Activated gamma-delta T cell (primary cell): ENCODE data around the gene LRSAM1.

Experiments
- DNase-seq: peaks from one replicate; lab custom pipeline; 2025; lab: John Stamatoyannopoulos, UW
- total RNA-seq, 2 donors: gene quantifications; one replicate each; lab custom pipeline; 2026; lab: John Stamatoyannopoulos, UW

LRSAM1 gene
- 56.0 to 57.8 reads per million in 2 donors for total RNA-seq

DNA sequence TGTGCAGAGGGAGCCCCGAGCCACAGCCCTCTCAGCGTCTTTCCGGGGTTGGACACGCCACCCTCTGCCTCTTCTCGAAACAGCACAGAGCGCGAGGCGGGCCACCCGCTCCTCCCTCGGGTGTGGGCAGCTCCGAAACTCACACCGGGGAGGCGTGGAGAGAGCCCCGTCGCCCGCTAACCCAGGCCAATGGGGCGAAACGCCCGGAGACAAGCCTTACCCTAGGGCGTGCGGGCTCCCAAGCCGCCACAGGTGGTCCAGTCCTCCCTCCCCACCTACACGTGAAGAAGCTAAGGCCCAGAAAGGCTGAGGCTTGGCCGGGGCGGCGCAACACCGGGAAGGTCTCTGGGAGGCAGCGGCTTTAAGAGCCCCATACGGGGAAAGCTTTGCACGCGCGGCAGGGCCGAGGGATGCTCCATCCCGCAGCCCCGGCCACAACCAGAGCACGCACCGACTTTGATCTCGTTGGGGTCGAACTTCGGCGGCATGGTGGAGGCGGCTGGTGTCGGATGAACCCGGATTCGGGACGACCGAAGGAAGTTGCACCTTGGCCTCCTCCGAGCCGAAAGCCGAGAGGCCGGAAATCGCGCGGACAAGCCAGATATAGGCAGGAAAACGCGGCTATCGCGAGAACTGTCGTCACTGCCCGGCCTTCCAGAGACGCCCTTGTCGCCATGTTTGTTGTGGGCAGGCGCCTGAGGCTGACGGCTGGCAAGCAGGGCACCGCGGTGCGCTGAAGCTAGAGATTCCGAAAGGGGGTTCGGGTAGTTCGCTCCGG lies at the start of gene LRSAM1, which contains the start of gene RPL12:
Gene LRSAM1 (plus strand): TSS at position 681 of the 778 bp plus-strand sequence. CDS start 3,018 bp downstream, outside the sequence.
Gene RPL12 (minus strand): TSS at position 577 of the 778 bp plus-strand sequence. CDS start 89 bp downstream, at position 488.
- peak; percentile 79 for DNase-seq

DNA sequence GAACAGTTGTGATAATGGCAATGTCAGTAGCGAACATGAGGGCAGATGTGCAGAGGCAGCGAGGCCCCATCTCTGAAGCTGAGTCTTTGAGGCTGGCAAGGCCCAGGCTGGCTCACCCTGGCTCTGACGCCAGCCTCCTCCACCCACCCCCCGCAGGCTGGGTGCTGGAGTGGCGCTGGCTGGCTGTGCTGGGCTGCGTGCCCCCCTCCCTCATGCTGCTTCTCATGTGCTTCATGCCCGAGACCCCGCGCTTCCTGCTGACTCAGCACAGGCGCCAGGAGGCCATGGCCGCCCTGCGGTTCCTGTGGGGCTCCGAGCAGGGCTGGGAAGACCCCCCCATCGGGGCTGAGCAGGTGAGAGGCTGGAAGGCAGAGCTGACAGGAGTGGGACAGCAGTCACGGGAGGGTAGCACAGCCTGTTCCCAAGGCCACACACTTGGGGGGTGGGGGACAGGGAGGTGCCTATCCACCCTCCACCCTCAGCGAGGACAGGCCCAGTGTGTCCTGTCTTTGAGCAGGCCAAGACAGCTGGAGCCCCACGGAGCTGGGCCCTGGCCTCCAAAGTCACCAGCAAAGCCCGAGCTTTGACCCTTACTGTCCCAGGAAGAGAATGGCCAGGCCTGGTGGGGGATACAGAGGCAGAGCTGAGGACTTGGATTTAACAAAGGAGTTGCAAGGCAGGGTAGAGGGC lies 48.8 kb upstream of the LRSAM1 start:
- no peak for DNase-seq

- DNase-seq: no peak
Measured at GRCh38 chr9:127403507-127404192, 47.7 kb upstream of the LRSAM1 start.

DNA sequence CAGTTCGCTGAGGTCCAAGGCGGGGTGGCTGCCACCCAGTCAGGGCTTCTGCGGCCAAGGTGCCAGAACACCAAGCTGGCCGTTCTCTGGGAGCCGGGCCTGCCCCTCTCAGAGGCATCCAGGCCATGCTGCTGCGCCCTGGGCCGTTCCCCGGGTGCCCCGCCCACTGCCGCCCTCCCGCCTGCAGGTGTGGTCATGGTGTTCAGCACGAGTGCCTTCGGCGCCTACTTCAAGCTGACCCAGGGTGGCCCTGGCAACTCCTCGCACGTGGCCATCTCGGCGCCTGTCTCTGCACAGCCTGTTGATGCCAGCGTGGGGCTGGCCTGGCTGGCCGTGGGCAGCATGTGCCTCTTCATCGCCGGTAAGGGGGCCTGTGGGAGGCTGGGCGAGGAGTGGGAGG lies 46.7 kb upstream of the LRSAM1 start:
- no peak for DNase-seq

DNA sequence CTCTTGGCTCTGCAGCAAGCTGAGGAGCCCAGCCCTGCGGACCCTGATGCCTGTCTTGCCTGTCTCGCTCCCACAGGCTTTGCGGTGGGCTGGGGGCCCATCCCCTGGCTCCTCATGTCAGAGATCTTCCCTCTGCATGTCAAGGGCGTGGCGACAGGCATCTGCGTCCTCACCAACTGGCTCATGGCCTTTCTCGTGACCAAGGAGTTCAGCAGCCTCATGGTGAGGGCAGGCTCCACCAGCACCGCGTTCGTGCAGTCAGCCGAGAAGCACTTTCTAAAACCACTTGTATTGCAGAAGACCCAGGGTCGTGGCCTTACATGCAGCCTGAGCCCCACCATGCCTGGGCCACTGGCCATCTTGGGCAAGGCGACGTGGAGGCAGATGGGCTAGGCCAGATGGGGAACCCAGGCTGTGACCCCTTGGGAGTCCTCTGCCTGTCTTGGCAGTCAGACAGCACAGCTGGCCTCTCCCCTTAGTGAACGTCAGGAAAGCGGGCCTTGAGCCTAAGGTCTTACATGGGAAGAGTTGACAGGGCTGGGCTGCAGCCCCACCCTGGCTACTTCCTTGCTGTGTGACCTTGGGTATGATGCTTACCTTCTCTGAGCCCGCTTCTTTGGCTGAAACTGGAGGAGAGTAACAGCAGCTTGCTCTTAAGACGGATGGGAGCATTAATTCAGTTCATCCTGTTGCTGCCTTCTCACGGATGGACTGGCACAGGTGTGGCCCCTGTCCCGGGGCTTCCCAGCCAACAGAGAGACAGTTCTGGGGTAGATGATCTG lies 45.8 kb upstream of the LRSAM1 start:
- no peak for DNase-seq

DNA sequence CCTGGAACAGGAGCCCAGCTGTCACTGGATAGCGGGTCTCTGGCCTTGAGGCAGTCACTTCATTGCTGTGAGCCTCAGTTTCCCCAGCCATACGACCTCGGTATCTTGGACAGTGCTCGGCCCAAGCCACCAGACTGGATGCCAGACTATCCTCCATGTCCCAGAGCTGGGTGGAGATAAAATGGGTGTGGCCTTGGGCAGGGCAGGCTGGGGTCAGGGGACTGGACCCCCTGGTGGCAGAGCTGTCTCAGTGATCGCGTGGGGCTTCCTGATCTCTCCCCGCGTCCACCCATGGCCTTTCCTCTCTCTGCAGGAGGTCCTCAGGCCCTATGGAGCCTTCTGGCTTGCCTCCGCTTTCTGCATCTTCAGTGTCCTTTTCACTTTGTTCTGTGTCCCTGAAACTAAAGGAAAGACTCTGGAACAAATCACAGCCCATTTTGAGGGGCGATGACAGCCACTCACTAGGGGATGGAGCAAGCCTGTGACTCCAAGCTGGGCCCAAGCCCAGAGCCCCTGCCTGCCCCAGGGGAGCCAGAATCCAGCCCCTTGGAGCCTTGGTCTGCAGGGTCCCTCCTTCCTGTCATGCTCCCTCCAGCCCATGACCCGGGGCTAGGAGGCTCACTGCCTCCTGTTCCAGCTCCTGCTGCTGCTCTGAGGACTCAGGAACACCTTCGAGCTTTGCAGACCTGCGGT lies 44.4 kb upstream of the LRSAM1 start:
- no peak for DNase-seq

- no peak for DNase-seq
Measured at GRCh38 chr9:127407492-127407843, 43.8 kb upstream of the LRSAM1 start.

- DNase-seq: no peak
Measured at GRCh38 chr9:127411122-127411521, 40.2 kb upstream of the LRSAM1 start.

DNA sequence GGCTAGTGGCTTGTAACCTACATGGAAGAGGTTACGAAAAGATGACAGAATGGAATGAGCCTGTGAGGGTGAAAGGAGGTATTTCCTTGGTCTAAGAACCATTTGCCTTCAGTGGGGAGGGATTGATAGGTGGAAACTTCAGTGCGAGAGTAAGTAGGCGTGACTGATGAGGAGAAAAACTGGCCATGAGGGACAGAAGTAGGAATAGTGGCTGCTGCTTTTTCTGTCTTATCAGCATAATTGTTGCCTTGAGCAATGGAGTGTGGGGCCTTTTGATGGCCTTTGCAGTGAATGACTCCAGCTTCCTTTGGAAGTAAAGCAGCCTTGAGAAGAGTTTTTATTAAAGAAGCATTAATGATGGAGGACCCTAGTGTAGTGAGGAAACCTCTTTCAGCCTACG lies 36.2 kb upstream of the LRSAM1 start:
- no peak for DNase-seq

DNA sequence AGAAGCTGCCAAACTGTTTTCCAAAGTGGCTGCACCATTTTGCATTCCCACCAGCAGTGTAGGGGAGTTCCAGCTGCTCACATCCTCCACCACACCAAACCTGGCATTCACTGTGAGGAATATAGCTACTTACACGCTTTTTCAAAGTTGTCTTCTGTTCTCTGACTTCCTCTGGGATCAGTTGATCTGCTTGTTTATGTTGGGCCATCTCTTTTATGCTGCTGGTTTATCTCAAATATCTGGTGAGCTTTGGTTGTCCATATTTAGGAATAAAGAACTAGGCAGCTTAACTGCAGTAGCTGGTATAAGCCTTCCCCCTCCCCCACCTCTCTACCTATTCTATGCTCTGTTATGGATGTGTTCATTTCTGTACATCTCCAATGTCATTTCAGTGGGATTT lies 35.7 kb upstream of the LRSAM1 start:
- DNase-seq: no peak

DNA sequence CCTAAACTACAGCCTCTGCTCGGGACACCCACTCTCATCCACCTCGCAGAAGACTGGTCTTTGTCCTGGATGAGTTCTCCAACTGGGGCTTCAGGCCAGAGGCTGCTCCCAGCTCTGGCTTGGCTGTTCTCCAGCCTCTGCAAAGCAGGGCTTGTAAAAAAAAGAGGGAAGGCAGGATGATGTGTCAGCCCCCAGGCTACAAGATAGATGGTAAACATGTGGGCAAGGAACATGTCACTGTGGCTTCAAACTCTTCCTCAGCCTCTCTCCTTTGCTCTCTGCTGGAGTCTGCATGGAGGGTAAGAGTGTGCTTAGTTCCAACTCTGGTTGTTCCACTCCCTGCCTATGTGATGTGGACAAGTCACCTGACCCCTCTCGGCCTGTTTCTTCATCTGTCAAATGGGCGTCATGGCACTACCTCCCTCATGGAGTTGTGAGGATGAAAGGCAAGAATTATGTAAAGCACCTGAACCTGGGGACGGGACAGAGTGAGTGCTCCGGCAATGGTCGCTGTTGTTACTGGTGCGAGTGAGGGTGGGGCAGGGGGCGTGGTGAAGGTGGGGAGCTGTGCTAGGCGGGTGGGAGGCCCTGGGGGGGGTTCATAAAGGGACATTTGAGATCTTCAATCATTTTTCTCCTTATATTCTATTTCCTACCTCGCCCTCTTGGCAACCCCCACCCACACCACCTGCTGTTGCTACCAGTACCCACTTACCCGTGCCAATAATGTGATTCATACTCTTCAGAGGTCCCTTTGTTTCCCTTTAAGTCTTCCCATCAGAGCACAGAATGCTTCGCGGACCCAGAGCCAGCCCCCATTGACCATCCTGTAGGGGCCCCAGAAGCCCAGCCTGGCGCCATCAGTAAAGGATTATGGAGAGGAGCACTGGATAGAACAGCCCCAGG lies 33.9 kb upstream of the LRSAM1 start:
- DNase-seq: no peak

DNA sequence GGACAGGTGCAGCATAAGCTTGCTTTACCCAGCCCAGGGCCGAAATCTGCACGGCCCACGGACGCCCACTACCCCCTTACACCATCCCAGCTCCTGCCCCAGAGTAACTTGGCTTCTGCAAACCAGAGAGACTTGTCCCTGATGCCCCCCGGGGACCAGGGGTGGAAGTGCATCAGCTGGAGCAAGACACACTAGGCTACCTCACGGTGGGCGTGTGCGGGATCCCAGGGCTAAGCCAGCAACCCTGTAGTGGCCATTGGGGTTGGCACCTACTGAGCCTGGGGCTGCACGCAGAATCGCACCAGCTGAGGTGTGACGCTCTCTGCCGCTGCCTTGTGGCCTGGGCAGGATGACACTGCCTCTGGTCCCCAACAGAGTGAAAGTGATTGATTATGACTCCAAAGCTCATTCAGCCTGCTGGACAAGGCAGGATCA lies 33.3 kb upstream of the LRSAM1 start:
- DNase-seq: no peak

GRCh38 chr9:127419348-127419747 lies 32.0 kb upstream of the LRSAM1 start:
- no peak for DNase-seq

DNA sequence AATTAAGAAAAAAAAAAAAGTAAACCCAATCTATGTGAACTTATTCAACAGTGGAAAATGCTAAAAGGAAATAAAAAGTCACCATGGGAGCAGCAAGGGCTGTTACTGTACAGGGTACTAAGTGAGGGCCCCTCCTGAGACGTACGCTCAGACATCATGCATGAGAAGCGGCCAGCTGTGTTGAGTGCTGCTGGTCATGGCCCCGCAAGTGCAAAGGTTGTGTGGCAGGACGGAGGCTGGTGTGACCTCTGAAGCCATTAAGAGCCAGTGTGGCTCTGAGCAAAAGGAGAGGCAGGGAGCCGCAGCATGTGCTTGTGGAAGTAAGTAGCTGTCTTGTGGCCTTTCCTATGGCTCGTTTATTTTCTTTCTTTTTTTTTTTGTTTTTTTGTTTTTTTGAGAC lies 30.3 kb upstream of the LRSAM1 start:
- DNase-seq: no peak

GRCh38 chr9:127422133-127422782 lies 29.1 kb upstream of the LRSAM1 start:
- no peak for DNase-seq

- no peak for DNase-seq
Measured at GRCh38 chr9:127422787-127423186, 28.5 kb upstream of the LRSAM1 start.

GRCh38 chr9:127423476-127423933 lies 27.8 kb upstream of the LRSAM1 start:
- no peak for DNase-seq

DNA sequence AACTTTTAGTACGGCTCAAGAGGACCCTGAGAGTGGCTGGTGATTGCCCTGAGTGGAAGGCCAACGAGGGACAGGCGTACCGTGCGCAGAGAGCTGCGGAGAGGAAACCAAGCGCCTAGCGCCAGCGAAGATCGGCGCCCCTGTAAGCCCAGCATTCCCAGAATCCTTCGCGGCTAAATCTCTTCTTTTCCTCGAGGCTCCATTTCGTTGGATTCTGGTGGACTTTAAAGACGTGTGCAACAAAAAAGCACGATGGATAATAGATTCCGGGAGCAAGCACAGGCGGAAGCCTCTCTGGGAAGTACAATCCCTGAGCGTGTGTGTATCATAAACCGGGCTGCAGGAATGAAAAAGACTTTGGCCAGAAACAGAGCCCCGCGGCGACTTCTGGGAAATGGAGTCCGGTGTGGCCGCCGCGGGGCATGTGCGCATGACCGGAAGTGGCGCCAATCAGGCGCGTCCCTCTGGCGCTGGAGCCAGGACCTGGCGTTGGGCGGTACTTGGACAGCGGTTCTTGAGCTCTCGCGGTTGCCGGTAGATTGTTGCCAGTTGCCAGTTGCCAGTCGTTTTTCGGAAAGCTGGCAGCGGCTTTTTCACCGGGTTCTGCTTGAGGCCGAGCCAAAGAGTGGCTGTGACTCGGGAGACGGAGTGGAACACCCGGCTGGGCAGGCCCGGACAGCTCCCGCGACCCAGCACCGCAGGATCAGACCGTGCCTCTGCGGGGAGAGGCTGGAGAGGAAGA lies 27.2 kb upstream of the LRSAM1 start, which contains the start of gene ZNF79:
Gene ZNF79 (plus strand): TSS at position 449 of the 742 bp plus-strand sequence. CDS start 406 bp downstream, outside the sequence.
- DNase-seq: peak; percentile 86

- DNase-seq: no peak
Measured at GRCh38 chr9:127424676-127424999, 26.7 kb upstream of the LRSAM1 start.
